Hepatocyte (in vitro differentiated cells): ENCODE data around the gene ZNF786.

Experiments used
- EZH2 ChIP-seq: fragments of 200-600 bp; sonication (generic); IDR thresholded peaks from 2 replicates; pipeline ENCODE4 v1.6.1; 2016; ENCODE audit warnings: antibody characterized with exemption, mild to moderate bottlenecking, borderline replicate concordance
- EZH2phosphoT487 ChIP-seq: fragments of 200-600 bp; sonication (generic); IDR thresholded peaks from one replicate; pipeline ENCODE4 v1.6.1; 2018; ENCODE audit warnings: antibody characterized with exemption, mild to moderate bottlenecking, low read depth, moderate library complexity; ENCODE audit not compliant: unreplicated experiment, severe bottlenecking

GRCh38 chr7:149090397-149091195, at the start of gene ZNF786:
- no peak for TF ChIP-seq EZH2
- no peak for TF ChIP-seq EZH2phosphoT487
